Left lung (tissue), 10 donors: ENCODE measurements around the gene CDC25C. TPM values are rescaled to one million over a fixed set of nuclear protein-coding genes. Genes with fewer than 3 reads are reported as not detected.
"Not testable (repeated sequence)": the region's sequence is repeated elsewhere in the genome, so short reads cannot be mapped to it uniquely, and the experiment has no call there.

Source experiments
- ATAC-seq: fragments of 200-7000 bp; cut with Tn5 transposase; one replicate; pipeline ENCODE4 v1.9.1; 2020; ENCODE audit warnings: moderate library complexity
- DNase-seq, 4 donors: peaks; one replicate each; pipeline ENCODE4 v3.0.0-alpha.2; 2013 to 2020
- H3K27ac ChIP-seq, 2 donors: fragments of 200-600 bp; sonication (generic) in 1 of 2; one replicate each; pipeline versions ENCODE4 v1.5.0 to v1.8.0; 2020 to 2021
- H3K27me3 ChIP-seq, 2 donors: fragments of 200-600 bp; sonication (generic) in 1 of 2; one replicate each; pipeline versions ENCODE4 v1.5.0 to v1.8.0; 2020 to 2021
- H3K36me3 ChIP-seq, 2 donors: fragments of 200-600 bp; sonication (generic) in 1 of 2; one replicate each; pipeline versions ENCODE4 v1.5.0 to v1.8.0; 2020 to 2021
- H3K4me1 ChIP-seq, 2 donors: fragments of 200-600 bp; one replicate each; pipeline ENCODE4 v1.8.0; 2021
- H3K4me3 ChIP-seq, 2 donors: fragments of 200-600 bp; sonication (generic) in 1 of 2; one replicate each; pipeline versions ENCODE4 v1.5.0 to v1.8.0; 2020 to 2021; ENCODE audit warnings: mild to moderate bottlenecking in 1 of 2
- H3K9me3 ChIP-seq, 2 donors: fragments of 200-600 bp; sonication (generic) in 1 of 2; one replicate each; pipeline versions ENCODE4 v1.5.0 to v1.8.0; 2020 to 2021
- CTCF ChIP-seq, 2 donors: fragments of 200-600 bp; sonication (generic) in 1 of 2; IDR thresholded peaks; one replicate each; pipeline versions ENCODE4 v1.5.0 to v1.8.0; 2021; ENCODE audit warnings: antibody characterized with exemption in 2 of 2
- intact Hi-C, 2 donors: fragments of 100-400 bp; cut with DNase I; formaldehyde crosslinking; loops; one replicate each; pipeline versions ENCODE4 v1.11.2 to v1.14.2; 2022
- polyA plus RNA-seq, 6 donors: library from polyadenylated mRNA; unstranded; fragments of 120-200 nt; gene quantifications; one replicate each; pipeline ENCODE4 v1.2.1, GENCODE V29; 2013; ENCODE audit not compliant: insufficient read length in 6 of 6
- total RNA-seq, 2 donors: library from RNA; stranded (reverse); fragmentation: NEBNext Ultra II Directional; extraction: Animal tissue kit (Norgen Biotek cat#: 25700); gene quantifications; one replicate each; pipeline ENCODE4 v1.2.1, GENCODE V29; 2021
- donor health status: DM: no; HTN: yes; CAD: no.
- donor health status: DM: no; HTN: no; CAD: no.

CDC25C gene
- total and polyA plus RNA-seq, 8 donors: 0.34 to 14.6 (median 7.7) TPM

GRCh38 chr5:138334867-138335447 is 3.4 kb upstream of the CDC25C start:
- no peaks in the 10 kb centered on the region for H3K27me3 ChIP-seq
- no peak for ATAC-seq
- intact Hi-C loops: no loop called here
- H3K9me3 ChIP-seq: no peaks in the 10 kb centered on the region
- no peak for TF ChIP-seq CTCF (IDR thresholded peaks at IDR 0.05)
- H3K4me1 ChIP-seq: peaks cover 11 to 36% of the 10 kb centered on the region in 2 donors
- H3K36me3 ChIP-seq: no peaks in the 10 kb centered on the region
- H3K27ac ChIP-seq: no peak overlapping the region
- DNase-seq: no peak
- no peak overlapping the region for H3K4me3 ChIP-seq

- ATAC-seq (no peak), DNase-seq (no peak)
- Histone ChIP-seq H3K27ac (no peak overlapping the region), H3K27me3 (no peaks in the 10 kb centered on the region), H3K9me3 (no peaks in the 10 kb centered on the region), H3K4me1 (peaks cover 5 to 17% of the 10 kb centered on the region in 2 donors), H3K36me3 (no peaks in the 10 kb centered on the region), H3K4me3 (peak overlapping the region; percentile 42 to 49)
- no peak for TF ChIP-seq CTCF (IDR thresholded peaks at IDR 0.05)
- intact Hi-C loops: no loop called here
These were observed 673 bp downstream of the CDC25C start for GRCh38 chr5:138330813-138331448.

GRCh38 chr5:138318211-138318610 is 13.4 kb downstream of the CDC25C start:
- ATAC-seq, DNase-seq, H3K4me1 ChIP-seq, H3K4me3 ChIP-seq, H3K9me3 ChIP-seq, H3K27me3 ChIP-seq, intact Hi-C loops, H3K27ac ChIP-seq: not testable (repeated sequence)
- peaks cover 0 to 10% of the 10 kb centered on the region in 2 donors for H3K36me3 ChIP-seq

GRCh38 chr5:138316355-138316754 is 15.2 kb downstream of the CDC25C start:
- no peak for DNase-seq

GRCh38 chr5:138315751-138316278 is 15.8 kb downstream of the CDC25C start:
- Histone ChIP-seq H3K9me3 (no peaks in the 10 kb centered on the region), H3K4me1 (no peaks in the 10 kb centered on the region), H3K27ac (no peak overlapping the region), H3K36me3 (peaks cover 0 to 10% of the 10 kb centered on the region in 2 donors), H3K4me3 (no peak overlapping the region), H3K27me3 (no peaks in the 10 kb centered on the region)
- intact Hi-C loops: no loop called here
- DNase-seq: no peak
- ATAC-seq: no peak
- no peak for TF ChIP-seq CTCF (IDR thresholded peaks at IDR 0.05)

More at GRCh38 chr5:138316355-138316754, 15.2 kb downstream of the CDC25C start:
- Histone ChIP-seq H3K4me1 (no peaks in the 10 kb centered on the region), H3K27me3 (no peaks in the 10 kb centered on the region), H3K27ac (no peak overlapping the region), H3K4me3 (no peak overlapping the region), H3K36me3 (peaks cover 0 to 10% of the 10 kb centered on the region in 2 donors), H3K9me3 (no peaks in the 10 kb centered on the region)
- intact Hi-C loops: no loop called here
- no peak for TF ChIP-seq CTCF (IDR thresholded peaks at IDR 0.05)
- no peak for ATAC-seq
